Keratinocyte (primary cell): Measurements from ENCODE around the gene PPID. TPM values are rescaled to one million over a fixed set of nuclear protein-coding genes. Genes with fewer than 3 reads are reported as not detected.
"Not testable (repeated sequence)": the region's sequence is repeated elsewhere in the genome, so short reads cannot be mapped to it uniquely, and the experiment has no call there.

ENCODE experiments used
- DNase-seq: peaks from one replicate; pipeline ENCODE4 v3.0.0-alpha.2; 2011; ENCODE audit warnings: low read depth, missing footprints, low spot score
- FAIRE-seq: peaks from 2 replicates; lab custom pipeline; 2011; peaks lifted over from hg19 to GRCh38; lab: Jason Lieb, UNC
- H2AFZ ChIP-seq: 2 replicates; pipeline ENCODE4 v1.6.0; 2012; ENCODE audit warnings: low read length, control low read depth, inconsistent platforms; ENCODE audit not compliant: control insufficient read depth
- H3K27ac ChIP-seq: 2 replicates; pipeline ENCODE4 v1.5.1; 2011; ENCODE audit warnings: low read length; ENCODE audit not compliant: control insufficient read depth, insufficient read depth
- H3K27me3 ChIP-seq: 3 replicates; pipeline ENCODE4 v1.6.0; 2011; ENCODE audit warnings: low read length; ENCODE audit not compliant: control insufficient read depth, insufficient read depth; ENCODE audit errors: extremely low read depth
- H3K36me3 ChIP-seq, 2 experiments: 2 replicates in 1 of 2; 3 replicates in 1 of 2; pipeline ENCODE4 v1.5.1; 2011; ENCODE audit warnings: low read length in 2 of 2, mild to moderate bottlenecking in 1 of 2; ENCODE audit not compliant: control insufficient read depth in 2 of 2, insufficient read depth in 2 of 2; ENCODE audit errors: extremely low read depth in 1 of 2
- H3K4me1 ChIP-seq: 3 replicates; pipeline ENCODE4 v1.5.1; 2011; ENCODE audit warnings: low read length; ENCODE audit not compliant: control insufficient read depth, insufficient read depth; ENCODE audit errors: extremely low read depth
- H3K4me2 ChIP-seq: 3 replicates; pipeline ENCODE4 v1.6.0; 2011; ENCODE audit warnings: low read depth, low read length; ENCODE audit not compliant: control insufficient read depth, insufficient read depth; ENCODE audit errors: extremely low read depth
- H3K4me3 ChIP-seq, 3 experiments: fragments of 200-600 bp in 1 of 3; sonication (generic) in 1 of 3; 2 replicates in 2 of 3; 3 replicates in 1 of 3; pipeline ENCODE4 v1.5.1; 2011 to 2016; ENCODE audit warnings: low read length in 3 of 3, mild to moderate bottlenecking in 3 of 3, control low read depth in 2 of 3, inconsistent platforms in 1 of 3, low read depth in 1 of 3, mixed read lengths in 1 of 3, mixed run types in 1 of 3, moderate library complexity in 1 of 3; ENCODE audit not compliant: control insufficient read depth in 2 of 3, insufficient read depth in 2 of 3; ENCODE audit errors: extremely low read depth in 1 of 3
- H3K79me2 ChIP-seq: 2 replicates; pipeline ENCODE4 v1.6.0; 2012; ENCODE audit warnings: low read length; ENCODE audit not compliant: control insufficient read depth, insufficient read depth
- H3K9ac ChIP-seq: 3 replicates; pipeline ENCODE4 v1.6.0; 2011; ENCODE audit warnings: low read length; ENCODE audit not compliant: control insufficient read depth, insufficient read depth; ENCODE audit errors: extremely low read depth
- H3K9me1 ChIP-seq: 3 replicates; pipeline ENCODE4 v1.6.0; 2011; ENCODE audit warnings: low read length; ENCODE audit not compliant: control insufficient read depth, insufficient read depth; ENCODE audit errors: extremely low read depth
- H3K9me3 ChIP-seq: 2 replicates; pipeline ENCODE4 v1.5.1; 2012; ENCODE audit warnings: low read depth, low read length; ENCODE audit not compliant: control insufficient read depth
- H4K20me1 ChIP-seq: 3 replicates; pipeline ENCODE4 v1.6.0; 2011; ENCODE audit warnings: low read length; ENCODE audit not compliant: control insufficient read depth, insufficient read depth; ENCODE audit errors: extremely low read depth
- CTCF ChIP-seq, 3 experiments: IDR thresholded peaks in 1 of 3; conservative IDR thresholded peaks in 1 of 3; optimal IDR thresholded peaks in 1 of 3; 2 replicates in 2 of 3; 3 replicates in 1 of 3; pipeline versions ENCODE3 to v1.5.1; 2011; ENCODE audit warnings: low read length in 3 of 3, mild to moderate bottlenecking in 3 of 3, moderate library complexity in 2 of 3, control low read depth in 1 of 3, inconsistent platforms in 1 of 3; ENCODE audit not compliant: insufficient read depth in 2 of 3; ENCODE audit errors: extremely low read depth in 1 of 3
- EZH2 ChIP-seq: IDR thresholded peaks from one replicate; pipeline ENCODE4 v1.6.1; 2012; ENCODE audit warnings: inconsistent platforms, mild to moderate bottlenecking, low read length, moderate library complexity
- dilution Hi-C: fragments of 300-500 bp; cut with MboI; formaldehyde crosslinking; loops from one replicate; pipeline ENCODE4 v1.7.0; 2020; ENCODE audit warnings: low sequenced_read_pairs; ENCODE audit not compliant: extremely low pct_ligation_motif_present
- polyA plus RNA-seq, 5 experiments: library from polyadenylated mRNA; depleted of rRNA in 3 of 5; stranded (reverse) in 3 of 5; stranded (forward) in 1 of 5; unstranded in 1 of 5; fragments of >200 nt; gene quantifications; 1 replicate in 1 of 5; 2 replicates in 3 of 5; 3 replicates in 1 of 5; pipeline versions ENCODE4 v1.2.1 to v1.2.3, GENCODE V29; 2011 to 2012; ENCODE audit warnings: missing spikeins in 2 of 5, low read depth in 1 of 5, low replicate concordance in 1 of 5

PPID gene
- polyA plus RNA-seq, 1 donor (not counting 4 experiments of a cell fraction or from before 2014, with no cell fraction given): 27.2 TPM

GRCh38 chr4:158756588-158756987 lies 33.4 kb upstream of the PPID start:
- no peak for FAIRE-seq
- dilution Hi-C loops: no loop called here

GRCh38 chr4:158755819-158756218 lies 32.6 kb upstream of the PPID start:
- H3K9ac ChIP-seq, FAIRE-seq, H2AFZ ChIP-seq, H3K79me2 ChIP-seq, H3K27ac ChIP-seq, H3K9me1 ChIP-seq, H3K4me1 ChIP-seq, H3K4me3 ChIP-seq, H3K9me3 ChIP-seq, DNase-seq, H3K36me3 ChIP-seq, H3K4me2 ChIP-seq, H4K20me1 ChIP-seq, dilution Hi-C loops, H3K27me3 ChIP-seq: not testable (repeated sequence)

More at GRCh38 chr4:158756588-158756987, 33.4 kb upstream of the PPID start:
- H3K9ac ChIP-seq: no peak overlapping the region
- H3K4me3 ChIP-seq: no peak overlapping the region
- H3K27me3 ChIP-seq: no peaks in the 10 kb centered on the region
- H3K4me1 ChIP-seq: no peaks in the 10 kb centered on the region
- no peak for TF ChIP-seq EZH2
- no peak for TF ChIP-seq CTCF (optimal IDR thresholded peaks at IDR 0.05 in 1 of 3, IDR thresholded peaks at IDR 0.05 in 1 of 3, conservative IDR thresholded peaks at IDR 0.05 in 1 of 3; ENCODE audit: extremely low read depth in 1 of 3, insufficient read depth in 2 of 3, low read length in 3 of 3)
- no peak overlapping the region for H3K4me2 ChIP-seq
- no peaks in the 10 kb centered on the region for H3K9me1 ChIP-seq
- H2AFZ ChIP-seq: no peak overlapping the region
- H3K9me3 ChIP-seq: no peaks in the 10 kb centered on the region
- no peaks in the 10 kb centered on the region for H3K79me2 ChIP-seq
- DNase-seq: no peak
- no peak overlapping the region for H3K27ac ChIP-seq
- no peaks in the 10 kb centered on the region for H3K36me3 ChIP-seq
- no peaks in the 10 kb centered on the region for H4K20me1 ChIP-seq
